Mucosa of rectum (tissue), 2 donors: ENCODE measurements around the gene PRAMEF14.
"Not testable (repeated sequence)": the region's sequence is repeated elsewhere in the genome, so short reads cannot be mapped to it uniquely, and the experiment has no call there.

Source experiments
- H3K27ac ChIP-seq, 2 donors: one replicate each; pipeline ENCODE4 v1.7.0; 2013; ENCODE audit warnings: inconsistent platforms in 2 of 2, low read depth in 2 of 2, low read length in 2 of 2
- H3K27me3 ChIP-seq, 2 donors: one replicate each; pipeline ENCODE4 v1.7.0; 2013; ENCODE audit warnings: low read length in 2 of 2; ENCODE audit not compliant: control insufficient read depth in 2 of 2, insufficient read depth in 2 of 2
- H3K36me3 ChIP-seq, 2 donors: one replicate each; pipeline ENCODE4 v1.7.0; 2013; ENCODE audit warnings: low read length in 2 of 2; ENCODE audit not compliant: control insufficient read depth in 2 of 2, insufficient read depth in 2 of 2
- H3K4me1 ChIP-seq, 2 donors: one replicate each; pipeline ENCODE4 v1.7.0; 2013; ENCODE audit warnings: low read length in 2 of 2, mild to moderate bottlenecking in 1 of 2; ENCODE audit not compliant: control insufficient read depth in 2 of 2, insufficient read depth in 2 of 2
- H3K4me3 ChIP-seq, 2 donors: one replicate each; pipeline ENCODE4 v1.7.0; 2013; ENCODE audit warnings: low read length in 2 of 2
- H3K9ac ChIP-seq, 2 donors: one replicate each; pipeline ENCODE4 v1.7.0; 2013; ENCODE audit warnings: low read length in 2 of 2, low read depth in 1 of 2, mild to moderate bottlenecking in 1 of 2
- H3K9me3 ChIP-seq, 2 donors: one replicate each; pipeline ENCODE4 v1.7.0; 2013; ENCODE audit warnings: low read length in 2 of 2; ENCODE audit not compliant: control insufficient read depth in 2 of 2
- donor health status: healthy.
- donor health status: Normal muscosa, but diverticular disease.

The PRAMEF14 gene

GRCh38 chr1:13356774-13357173 is 9.8 kb upstream of the PRAMEF14 start:
- not testable (repeated sequence) for H3K27me3 ChIP-seq, H3K4me1 ChIP-seq

GRCh38 chr1:13354475-13354874 is 7.5 kb upstream of the PRAMEF14 start:
- H3K9ac ChIP-seq, H3K9me3 ChIP-seq, H3K4me1 ChIP-seq, H3K27me3 ChIP-seq, H3K4me3 ChIP-seq, H3K27ac ChIP-seq, H3K36me3 ChIP-seq: not testable (repeated sequence)

More at GRCh38 chr1:13356774-13357173, 9.8 kb upstream of the PRAMEF14 start:
- H3K36me3 ChIP-seq, H3K9ac ChIP-seq, H3K27ac ChIP-seq, H3K4me3 ChIP-seq, H3K9me3 ChIP-seq: not testable (repeated sequence)

DNA sequence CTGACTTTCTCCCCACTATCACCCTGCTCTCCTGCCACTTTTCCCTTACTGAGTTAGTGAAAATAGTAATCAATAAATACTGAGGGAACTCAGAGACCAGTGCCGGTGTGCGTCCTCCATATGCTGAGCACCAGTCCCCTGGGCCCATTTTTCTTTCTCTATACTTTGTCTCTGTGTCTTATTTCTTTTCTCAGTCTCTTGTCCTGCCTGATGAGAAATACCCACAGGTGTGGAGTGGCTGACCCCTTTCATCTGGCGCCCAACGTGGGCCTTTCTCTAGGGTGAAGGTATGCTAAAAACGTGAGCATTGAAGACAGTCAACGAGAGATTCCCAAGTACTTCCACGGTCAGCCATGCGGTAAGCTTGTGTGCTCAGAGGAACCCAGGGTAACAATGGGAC is 6.5 kb upstream of the PRAMEF14 start:
- not testable (repeated sequence) for H3K9me3 ChIP-seq, H3K4me1 ChIP-seq, H3K27me3 ChIP-seq, H3K36me3 ChIP-seq, H3K4me3 ChIP-seq, H3K9ac ChIP-seq, H3K27ac ChIP-seq

DNA sequence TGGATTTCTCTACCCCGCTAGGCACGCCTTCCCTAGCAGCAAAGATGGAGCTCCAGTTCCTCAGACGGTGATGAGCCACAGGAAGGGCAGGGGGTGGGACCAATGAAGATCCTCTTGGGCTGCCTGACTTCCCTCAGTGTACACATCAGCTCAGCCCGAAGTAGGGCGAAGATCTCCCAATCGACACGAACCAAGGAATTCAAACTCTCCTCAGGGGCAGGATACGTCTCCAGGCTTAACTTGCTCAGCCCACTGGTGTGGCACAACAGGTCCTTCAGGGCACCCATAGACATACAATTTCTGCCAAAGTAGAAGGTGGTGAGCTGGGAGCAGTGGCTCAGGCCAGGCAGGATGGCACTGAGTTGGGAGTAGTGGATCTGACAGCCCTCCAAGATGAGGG is 4.4 kb downstream of the PRAMEF14 start:
- not testable (repeated sequence) for H3K4me1 ChIP-seq, H3K36me3 ChIP-seq, H3K27ac ChIP-seq

GRCh38 chr1:13315281-13315680 is 31.7 kb downstream of the PRAMEF14 start, which contains the start of gene PRAMEF15:
Gene PRAMEF15 (plus strand): TSS chr1:13315581. CDS start chr1:13318408, 2,827 bp downstream.
- H3K9me3 ChIP-seq, H3K9ac ChIP-seq, H3K36me3 ChIP-seq, H3K27ac ChIP-seq, H3K27me3 ChIP-seq, H3K4me1 ChIP-seq, H3K4me3 ChIP-seq: not testable (repeated sequence)

More for the DNA sequence above, 4.4 kb downstream of the PRAMEF14 start:
- not testable (repeated sequence) for H3K27me3 ChIP-seq, H3K4me3 ChIP-seq, H3K9ac ChIP-seq, H3K9me3 ChIP-seq

GRCh38 chr1:13303239-13303638 is 43.7 kb downstream of the PRAMEF14 start, which contains the start of gene PRAMEF33:
Gene PRAMEF33 (plus strand): TSS chr1:13303539. CDS start chr1:13305955, 2,416 bp downstream.
- not testable (repeated sequence) for H3K36me3 ChIP-seq, H3K4me1 ChIP-seq, H3K9ac ChIP-seq, H3K27me3 ChIP-seq, H3K4me3 ChIP-seq, H3K27ac ChIP-seq, H3K9me3 ChIP-seq

- H3K9me3 ChIP-seq, H3K4me3 ChIP-seq, H3K27me3 ChIP-seq, H3K4me1 ChIP-seq, H3K9ac ChIP-seq, H3K36me3 ChIP-seq, H3K27ac ChIP-seq: not testable (repeated sequence)
These were observed 44.7 kb downstream of the PRAMEF14 start for GRCh38 chr1:13302197-13302596.

DNA sequence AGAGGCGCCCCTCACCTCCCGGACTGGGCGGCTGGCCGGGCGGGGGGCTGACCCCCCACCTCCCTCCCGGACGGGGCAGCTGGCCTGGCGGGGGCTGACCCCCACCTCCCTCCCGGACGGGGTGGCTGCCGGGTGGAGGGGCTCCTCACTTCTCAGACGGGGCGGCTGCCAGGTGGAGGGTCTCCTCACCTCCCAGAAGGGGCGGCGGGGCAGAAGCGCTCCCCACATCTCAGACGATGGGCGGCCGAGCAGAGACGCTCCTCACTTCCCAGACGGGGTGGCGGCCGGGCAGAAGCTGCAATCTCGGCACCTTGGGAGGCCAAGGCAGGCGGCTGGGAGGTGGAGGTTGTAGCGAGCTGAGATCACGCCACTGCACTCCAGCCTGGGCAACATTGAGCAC is 48.2 kb downstream of the PRAMEF14 start:
- not testable (repeated sequence) for H3K4me1 ChIP-seq, H3K4me3 ChIP-seq, H3K36me3 ChIP-seq, H3K27me3 ChIP-seq, H3K9me3 ChIP-seq, H3K27ac ChIP-seq, H3K9ac ChIP-seq

GRCh38 chr1:13297216-13297931 is 49.6 kb downstream of the PRAMEF14 start:
- not testable (repeated sequence) for H3K4me1 ChIP-seq, H3K27me3 ChIP-seq, H3K9ac ChIP-seq, H3K27ac ChIP-seq, H3K9me3 ChIP-seq, H3K36me3 ChIP-seq, H3K4me3 ChIP-seq
